ENCODE measurements around the gene SLC2A11. TPM values are rescaled to one million over a fixed set of nuclear protein-coding genes. Genes with fewer than 3 reads are reported as not detected.

Gene SLC2A11
- total RNA-seq, 1 donor from 2014 or later: 19.6 TPM

DNA sequence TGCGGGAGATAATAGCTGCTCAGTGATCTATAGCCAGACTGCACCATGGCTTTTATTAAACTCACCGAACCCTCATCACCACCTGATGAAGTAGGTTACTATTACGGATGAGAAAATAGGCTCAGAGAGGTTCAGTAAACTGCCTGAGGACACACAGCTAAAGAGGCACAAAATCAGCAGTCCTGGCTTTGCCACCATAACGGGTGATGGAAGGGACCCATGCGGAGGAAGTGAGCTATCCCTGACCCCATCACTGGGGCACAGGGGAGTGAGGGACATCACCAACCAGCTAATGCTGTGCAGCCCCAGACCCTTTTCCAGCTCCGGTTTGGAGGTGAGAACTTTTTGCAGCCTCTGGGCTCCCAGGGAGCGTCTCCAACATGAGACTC is 11.6 kb upstream of the SLC2A11 start:
- Histone ChIP-seq H3K27me3 (ENCODE audit: insufficient read depth, low read length) (no peaks in the 10 kb centered on the region), H3K4me3 (ENCODE audit: insufficient read depth, low read depth, low read length) (no peak overlapping the region), H3K79me2 (ENCODE audit: insufficient read depth, low read length) (no peaks in the 10 kb centered on the region), H2AFZ (ENCODE audit: low read depth, low read length) (peak overlapping the region; percentile 20), H3K36me3 (ENCODE audit: insufficient read depth, low read length) (no peaks in the 10 kb centered on the region), H4K20me1 (ENCODE audit: insufficient read depth, low read length) (no peaks in the 10 kb centered on the region), H3K9ac (ENCODE audit: low read length) (peak overlapping the region; percentile 33), H3K4me2 (ENCODE audit: low read length) (peak overlapping the region; percentile 22), H3K27ac (ENCODE audit: low read depth, low read length) (no peak overlapping the region), H3K9me3 (ENCODE audit: insufficient read depth, low read depth, low read length) (no peaks in the 10 kb centered on the region), H3K4me1 (ENCODE audit: insufficient read depth, low read length) (peaks cover 21% of the 10 kb centered on the region)
- Mint-ChIP-seq H3K4me3 (ENCODE audit: unreplicated experiment) (no peak overlapping the region), H3K36me3 (ENCODE audit: low read depth, unreplicated experiment) (no peaks in the 10 kb centered on the region), H3K9me3 (ENCODE audit: unreplicated experiment) (no peaks in the 10 kb centered on the region), H3K4me1 (ENCODE audit: low read depth, unreplicated experiment) (peaks cover 32% of the 10 kb centered on the region), H3K27ac (ENCODE audit: unreplicated experiment) (peak overlapping the region; percentile 77), H3K27me3 (ENCODE audit: low read depth, unreplicated experiment) (peaks cover 15% of the 10 kb centered on the region)
- TF ChIP-seq, protein P1, sequence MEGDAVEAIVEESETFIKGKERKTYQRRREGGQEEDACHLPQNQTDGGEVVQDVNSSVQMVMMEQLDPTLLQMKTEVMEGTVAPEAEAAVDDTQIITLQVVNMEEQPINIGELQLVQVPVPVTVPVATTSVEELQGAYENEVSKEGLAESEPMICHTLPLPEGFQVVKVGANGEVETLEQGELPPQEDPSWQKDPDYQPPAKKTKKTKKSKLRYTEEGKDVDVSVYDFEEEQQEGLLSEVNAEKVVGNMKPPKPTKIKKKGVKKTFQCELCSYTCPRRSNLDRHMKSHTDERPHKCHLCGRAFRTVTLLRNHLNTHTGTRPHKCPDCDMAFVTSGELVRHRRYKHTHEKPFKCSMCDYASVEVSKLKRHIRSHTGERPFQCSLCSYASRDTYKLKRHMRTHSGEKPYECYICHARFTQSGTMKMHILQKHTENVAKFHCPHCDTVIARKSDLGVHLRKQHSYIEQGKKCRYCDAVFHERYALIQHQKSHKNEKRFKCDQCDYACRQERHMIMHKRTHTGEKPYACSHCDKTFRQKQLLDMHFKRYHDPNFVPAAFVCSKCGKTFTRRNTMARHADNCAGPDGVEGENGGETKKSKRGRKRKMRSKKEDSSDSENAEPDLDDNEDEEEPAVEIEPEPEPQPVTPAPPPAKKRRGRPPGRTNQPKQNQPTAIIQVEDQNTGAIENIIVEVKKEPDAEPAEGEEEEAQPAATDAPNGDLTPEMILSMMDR (IDR thresholded peaks at IDR 0.05; ENCODE audit: insufficient read depth, low read depth, low read length): no peak
- no peak for TF ChIP-seq EZH2 (IDR thresholded peaks at IDR 0.05; ENCODE audit: insufficient read depth, low read length)
- no peak for DNase-seq (ENCODE audit: low read depth)
- FAIRE-seq: no peak

DNA sequence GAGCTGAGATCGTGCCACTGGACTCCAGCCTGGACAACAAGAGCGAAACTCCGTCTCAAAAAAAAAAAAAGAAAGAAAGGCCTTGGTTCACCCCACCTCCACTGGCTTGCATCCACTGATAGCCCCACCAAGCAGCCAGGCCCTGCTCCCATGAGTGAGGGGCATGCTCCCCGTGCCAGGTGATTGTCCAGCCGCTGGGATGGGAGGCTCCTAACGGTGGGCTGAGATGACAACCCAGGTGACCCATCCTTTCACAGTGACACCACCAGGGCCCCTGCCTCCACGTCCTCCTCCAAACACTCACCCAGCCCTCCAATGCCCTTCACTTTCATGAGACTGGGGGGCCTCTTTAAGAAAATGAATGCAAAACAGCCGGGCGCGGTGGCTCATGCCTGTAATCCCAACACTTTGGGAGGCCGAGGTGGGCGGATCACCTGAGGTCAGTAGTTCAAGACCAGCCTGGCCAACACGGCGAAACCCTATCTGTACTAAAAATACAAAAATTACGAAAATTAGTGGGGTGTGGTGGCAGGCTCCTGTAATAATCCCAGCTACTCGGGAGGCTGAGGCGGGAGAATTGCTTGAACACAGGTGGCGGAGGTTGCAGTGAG is 10.3 kb upstream of the SLC2A11 start:
- H3K27me3 Mint-ChIP-seq (ENCODE audit: low read depth, unreplicated experiment): peaks cover 9% of the 10 kb centered on the region
- Histone ChIP-seq H3K9me3 (ENCODE audit: insufficient read depth, low read depth, low read length) (no peaks in the 10 kb centered on the region), H3K9ac (ENCODE audit: low read length) (no peak overlapping the region), H4K20me1 (ENCODE audit: insufficient read depth, low read length) (no peaks in the 10 kb centered on the region), H3K79me2 (ENCODE audit: insufficient read depth, low read length) (no peaks in the 10 kb centered on the region), H3K27ac (ENCODE audit: low read depth, low read length) (no peak overlapping the region), H3K4me1 (ENCODE audit: insufficient read depth, low read length) (peaks cover 21% of the 10 kb centered on the region), H3K4me2 (ENCODE audit: low read length) (no peak overlapping the region), H3K4me3 (ENCODE audit: insufficient read depth, low read depth, low read length) (no peak overlapping the region), H3K27me3 (ENCODE audit: insufficient read depth, low read length) (no peaks in the 10 kb centered on the region), H2AFZ (ENCODE audit: low read depth, low read length) (no peak overlapping the region), H3K36me3 (ENCODE audit: insufficient read depth, low read length) (no peaks in the 10 kb centered on the region)
- FAIRE-seq (no peak), DNase-seq (ENCODE audit: low read depth) (no peak)
- no peak for TF ChIP-seq EZH2 (IDR thresholded peaks at IDR 0.05; ENCODE audit: insufficient read depth, low read length)
- TF ChIP-seq, protein P1 (IDR thresholded peaks at IDR 0.05; ENCODE audit: insufficient read depth, low read depth, low read length): no peak
- no peak overlapping the region for H3K27ac Mint-ChIP-seq (ENCODE audit: unreplicated experiment)
- H3K4me3 Mint-ChIP-seq (ENCODE audit: unreplicated experiment): no peak overlapping the region
- H3K4me1 Mint-ChIP-seq (ENCODE audit: low read depth, unreplicated experiment): peaks cover 32% of the 10 kb centered on the region
- no peaks in the 10 kb centered on the region for H3K9me3 Mint-ChIP-seq (ENCODE audit: unreplicated experiment)
- H3K36me3 Mint-ChIP-seq (ENCODE audit: low read depth, unreplicated experiment): no peaks in the 10 kb centered on the region

All from astrocyte (in vitro differentiated cells and primary cell).